IMR-90 (cell line): Measurements from ENCODE around the gene SEMA4D.

Source experiments
- CTCF ChIP-seq: conservative IDR thresholded peaks from 2 replicates; pipeline ENCODE4 v1.5.1; 2012; ENCODE audit warnings: mild to moderate bottlenecking, low read depth, low read length, improper control_type of control experiment
- ELK1 ChIP-seq: fragments of 150-350 bp; IDR thresholded peaks from 2 replicates; pipeline ENCODE4 v1.6.1; 2016; ENCODE audit warnings: low read depth, mild to moderate bottlenecking, low read length, moderate library complexity, borderline replicate concordance
- MXI1 ChIP-seq: IDR thresholded peaks from 2 replicates; pipeline ENCODE4 v1.6.1; 2012; ENCODE audit warnings: low read depth, mild to moderate bottlenecking, low read length, moderate library complexity, borderline replicate concordance
- POLR2A ChIP-seq: IDR thresholded peaks from 2 replicates; pipeline ENCODE4 v1.6.1; 2012; ENCODE audit warnings: mild to moderate bottlenecking, low read depth, low read length

- TF ChIP-seq CTCF = no peak
- no peak for TF ChIP-seq MXI1
- TF ChIP-seq POLR2A = no peak
- TF ChIP-seq ELK1 = no peak
Observed at GRCh38 chr9:89460551-89460950, 37.4 kb downstream of the SEMA4D start.
